GM19397 (cell line): Measurements from ENCODE around the gene JUNB.

Source experiments
- ATAC-seq: cut with Tn5 transposase; IDR thresholded peaks from one replicate; pipeline ENCODE4 v1.9.1; 2021; ENCODE audit warnings: mild to moderate bottlenecking, moderate library complexity; ENCODE audit not compliant: unreplicated experiment

Gene JUNB

GRCh38 chr19:12840091-12841079 lies 49.1 kb downstream of the JUNB start:
- ATAC-seq = no peak

DNA sequence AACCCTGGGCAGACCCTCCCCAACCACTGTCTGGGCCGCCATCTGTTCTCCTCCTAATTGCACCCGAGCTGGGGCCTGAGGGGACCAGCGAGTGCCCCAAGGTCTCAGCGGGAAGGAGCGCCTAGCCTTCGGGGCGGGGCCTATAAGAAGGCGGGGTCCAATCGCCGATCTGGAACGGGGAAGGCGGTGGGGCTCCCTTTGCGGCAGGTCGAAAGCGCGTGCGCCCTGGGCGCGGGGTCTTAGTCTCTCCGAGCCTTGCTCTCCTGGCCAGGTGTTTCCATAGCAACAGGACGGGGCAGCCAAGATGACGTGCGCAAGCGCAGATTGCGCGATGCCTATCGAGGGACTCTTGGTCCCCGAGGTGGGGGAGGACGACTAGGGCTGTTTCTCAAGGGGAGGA lies 49.8 kb downstream of the JUNB start:
- ATAC-seq = no peak

- ATAC-seq = no peak
These were observed 51.2 kb downstream of the JUNB start for GRCh38 chr19:12842511-12842910.
